Testis (tissue), 3 donors: Measurements from ENCODE around the gene LRTM2. TPM values are rescaled to one million over a fixed set of nuclear protein-coding genes. Genes with fewer than 3 reads are reported as not detected.

ENCODE experiments used
- DNase-seq: peaks from one replicate; pipeline ENCODE4 v3.0.0-alpha.2; 2019
- H3K27ac ChIP-seq, 2 donors: fragments of 200-600 bp; sonication (generic); one replicate each; pipeline ENCODE4 v1.5.1; 2019
- H3K27me3 ChIP-seq: fragments of 200-600 bp; sonication (generic); one replicate; pipeline ENCODE4 v1.5.1; 2019
- H3K36me3 ChIP-seq: fragments of 200-600 bp; sonication (generic); one replicate; pipeline ENCODE4 v1.5.1; 2017; ENCODE audit warnings: low read depth; ENCODE audit errors: missing control alignments
- H3K4me1 ChIP-seq: fragments of 200-600 bp; sonication (generic); one replicate; pipeline ENCODE4 v1.5.1; 2019
- H3K4me3 ChIP-seq, 2 donors: fragments of 200-600 bp; sonication (generic); one replicate each; pipeline ENCODE4 v1.5.1; 2017 to 2019
- H3K9me3 ChIP-seq: fragments of 200-600 bp; sonication (generic); one replicate; pipeline ENCODE4 v1.5.1; 2017
- POLR2A ChIP-seq: fragments of 450-650 bp; IDR thresholded peaks from one replicate; pipeline ENCODE4 v1.6.1; 2017; ENCODE audit warnings: antibody characterized with exemption, mild to moderate bottlenecking, moderate library complexity
- WGBS, 2 donors: methylation state at CpG; one replicate each; pipeline ENCODE4 v1.1.5; 2018; 5-methylcytosine and 5-hydroxymethylcytosine counted together
- intact Hi-C: fragments of 100-400 bp; cut with DNase I; formaldehyde crosslinking; loops from one replicate; pipeline ENCODE4 v1.15.1; 2023; ENCODE audit warnings: low total_unique reads
- polyA plus RNA-seq: library from polyadenylated mRNA; stranded (reverse); fragments of 350-450 nt; fragmentation: Illumina TruSeq; extraction: RNeasy Lipid Tissue Mini Kit (QIAGEN cat#74804); gene quantifications from one replicate; pipeline ENCODE4 v1.2.3, GENCODE V29; 2014; ENCODE audit warnings: low read depth, low replicate concordance; ENCODE audit not compliant: insufficient read depth
- total RNA-seq, 2 donors: library from RNA; depleted of rRNA; stranded (reverse); fragments of >200 nt; gene quantifications; one replicate each; pipeline ENCODE4 v1.2.3, GENCODE V29; 2016
- TF ChIP-seq, protein P1 (sequence below), 3 experiments: fragments of 450-650 bp in 2 of 3; fragments of 200-600 bp in 1 of 3; sonication (generic) in 1 of 3; IDR thresholded peaks; one replicate each; pipeline ENCODE4 v1.5.1; 2016 to 2019; ENCODE audit warnings: antibody characterized with exemption in 3 of 3, mild to moderate bottlenecking in 2 of 3, moderate library complexity in 1 of 3

Gene LRTM2
- total and polyA plus RNA-seq, 3 donors from 2014 or later, result 0.39 to 0.96 (median 0.43) TPM

DNA sequence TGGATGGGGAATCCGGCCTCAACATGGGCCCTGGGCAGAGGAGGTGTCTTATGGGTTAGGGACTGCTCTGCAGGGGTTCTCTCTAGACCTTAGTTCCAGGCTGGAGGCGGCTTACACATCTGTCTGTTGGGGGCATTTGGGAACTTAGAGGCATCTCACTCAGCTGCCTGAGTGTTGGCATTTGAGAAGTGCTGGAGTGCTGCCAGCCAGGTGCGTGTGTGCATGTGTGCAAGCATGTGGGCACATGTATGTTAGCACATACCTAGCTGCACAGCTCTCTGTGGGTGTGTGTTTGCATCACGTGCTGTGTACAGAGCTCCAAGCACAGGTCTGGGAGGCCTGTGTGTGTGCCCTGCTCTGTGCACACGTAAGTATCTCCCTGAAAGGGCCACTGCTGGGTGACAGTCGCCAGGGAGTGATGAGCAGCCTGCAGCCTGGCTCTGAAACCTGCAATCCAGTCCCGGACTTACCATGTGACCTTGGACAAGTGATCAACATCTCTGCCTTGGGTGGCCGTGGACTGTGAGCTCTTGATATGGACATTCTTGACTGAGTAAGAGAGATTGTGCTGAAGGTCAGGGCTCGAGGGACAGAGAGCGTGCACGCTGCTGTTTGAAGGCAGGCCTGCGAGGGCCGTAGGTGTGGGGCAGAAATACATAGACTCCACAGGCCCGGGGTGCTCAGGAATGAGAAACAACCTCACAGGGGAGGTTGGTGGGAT lies 5.2 kb downstream of the LRTM2 start:
- H3K4me1 ChIP-seq, result peaks cover under 1% of the 10 kb centered on the region
- TF ChIP-seq, protein P1, sequence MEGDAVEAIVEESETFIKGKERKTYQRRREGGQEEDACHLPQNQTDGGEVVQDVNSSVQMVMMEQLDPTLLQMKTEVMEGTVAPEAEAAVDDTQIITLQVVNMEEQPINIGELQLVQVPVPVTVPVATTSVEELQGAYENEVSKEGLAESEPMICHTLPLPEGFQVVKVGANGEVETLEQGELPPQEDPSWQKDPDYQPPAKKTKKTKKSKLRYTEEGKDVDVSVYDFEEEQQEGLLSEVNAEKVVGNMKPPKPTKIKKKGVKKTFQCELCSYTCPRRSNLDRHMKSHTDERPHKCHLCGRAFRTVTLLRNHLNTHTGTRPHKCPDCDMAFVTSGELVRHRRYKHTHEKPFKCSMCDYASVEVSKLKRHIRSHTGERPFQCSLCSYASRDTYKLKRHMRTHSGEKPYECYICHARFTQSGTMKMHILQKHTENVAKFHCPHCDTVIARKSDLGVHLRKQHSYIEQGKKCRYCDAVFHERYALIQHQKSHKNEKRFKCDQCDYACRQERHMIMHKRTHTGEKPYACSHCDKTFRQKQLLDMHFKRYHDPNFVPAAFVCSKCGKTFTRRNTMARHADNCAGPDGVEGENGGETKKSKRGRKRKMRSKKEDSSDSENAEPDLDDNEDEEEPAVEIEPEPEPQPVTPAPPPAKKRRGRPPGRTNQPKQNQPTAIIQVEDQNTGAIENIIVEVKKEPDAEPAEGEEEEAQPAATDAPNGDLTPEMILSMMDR (IDR thresholded peaks at IDR 0.05), result no peak
- no peak for TF ChIP-seq POLR2A
- no peaks in the 10 kb centered on the region for H3K27me3 ChIP-seq
- 68 to 69% methylated on average over 10 to 14 of the region's 14 CpGs for WGBS, 2 donors
- no peaks in the 10 kb centered on the region for H3K9me3 ChIP-seq
- no peaks in the 10 kb centered on the region for H3K36me3 ChIP-seq
- no peak overlapping the region for H3K27ac ChIP-seq
- intact Hi-C loops, result no loop called here
- no peak for DNase-seq
- no peak overlapping the region for H3K4me3 ChIP-seq

DNA sequence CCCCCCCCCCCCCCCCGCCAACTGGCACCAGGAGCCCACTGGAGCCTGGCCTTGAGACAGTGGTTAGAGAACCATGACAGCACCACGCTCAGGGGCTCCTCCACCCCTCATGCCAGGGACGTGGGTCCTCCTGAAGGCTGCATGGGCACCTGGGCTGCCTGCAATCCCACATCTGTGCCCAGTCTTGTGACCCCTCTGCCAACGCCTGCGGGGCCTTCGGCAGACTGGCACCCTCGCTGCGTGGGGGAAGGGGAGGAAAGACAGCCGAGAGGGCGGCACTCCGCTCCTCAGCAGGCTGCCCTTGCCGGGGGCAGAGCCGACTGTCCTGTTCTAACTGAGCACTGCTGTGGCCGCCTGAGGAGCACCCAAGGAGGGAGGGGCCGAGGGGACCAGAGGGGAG lies 6.0 kb downstream of the LRTM2 start:
- no peak overlapping the region for H3K4me3 ChIP-seq
- TF ChIP-seq, protein P1 (IDR thresholded peaks at IDR 0.05), result no peak
- no peak for TF ChIP-seq POLR2A
- H3K27ac ChIP-seq, result no peak overlapping the region
- no peaks in the 10 kb centered on the region for H3K9me3 ChIP-seq
- no peaks in the 10 kb centered on the region for H3K4me1 ChIP-seq
- no peaks in the 10 kb centered on the region for H3K36me3 ChIP-seq
- no peaks in the 10 kb centered on the region for H3K27me3 ChIP-seq
- intact Hi-C loops, result no loop called here
- WGBS, 2 donors, result 73% methylated on average over 15 of the region's 15 CpGs; no CpG with 5 or more reads in 1 of the 2 donors
- no peak for DNase-seq

DNA sequence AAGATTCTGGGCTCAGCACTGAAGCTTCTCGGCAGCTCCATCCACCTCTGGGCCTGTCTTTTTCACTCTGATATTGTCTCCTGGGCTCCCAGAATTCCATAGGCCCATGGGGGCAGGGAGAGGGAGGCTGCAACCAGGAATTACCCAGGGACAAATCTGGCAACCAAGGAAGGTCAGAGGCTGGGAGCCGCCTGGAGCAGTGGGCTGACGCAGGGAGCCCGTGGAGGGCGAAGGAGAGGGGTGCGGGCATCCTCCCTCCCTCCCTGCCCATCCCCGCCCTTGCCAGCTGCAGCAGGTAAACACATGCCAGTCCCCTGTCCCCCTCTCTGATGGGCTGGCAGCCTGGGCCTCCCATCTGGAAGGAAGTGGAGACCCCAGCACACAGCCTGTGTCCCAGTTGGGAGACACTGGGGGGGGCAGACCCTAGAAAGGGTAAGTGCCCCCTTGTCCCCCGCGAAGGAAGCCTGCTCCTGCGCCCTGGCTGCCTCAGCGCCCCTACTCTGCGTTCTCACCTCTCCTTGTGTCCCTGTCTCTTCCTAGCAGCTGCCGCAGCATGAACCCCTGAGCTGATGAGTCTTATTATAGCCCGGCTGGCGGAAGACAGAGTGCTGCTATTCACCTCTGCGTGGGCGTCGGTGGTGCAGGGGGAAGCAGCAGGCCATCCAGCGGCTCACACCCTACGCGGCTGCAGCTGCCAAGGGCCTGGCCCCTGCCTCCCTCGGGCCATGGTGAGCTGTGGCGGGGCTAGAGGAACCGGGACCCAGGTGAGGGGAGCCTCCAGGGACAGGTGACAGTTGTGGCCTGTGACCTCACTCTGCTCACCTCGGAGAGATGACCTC lies 6.7 kb downstream of the LRTM2 start:
- no peak overlapping the region for H3K4me3 ChIP-seq
- TF ChIP-seq, protein P1 (IDR thresholded peaks at IDR 0.05), result no peak
- no peak for TF ChIP-seq POLR2A
- no peak overlapping the region for H3K27ac ChIP-seq
- H3K27me3 ChIP-seq, result no peaks in the 10 kb centered on the region
- WGBS, 2 donors, result 60 to 77% methylated on average over 21 to 25 of the region's 25 CpGs
- DNase-seq, result no peak
- H3K4me1 ChIP-seq, result no peaks in the 10 kb centered on the region
- no peaks in the 10 kb centered on the region for H3K36me3 ChIP-seq
- intact Hi-C loops, result no loop called here
- no peaks in the 10 kb centered on the region for H3K9me3 ChIP-seq

DNA sequence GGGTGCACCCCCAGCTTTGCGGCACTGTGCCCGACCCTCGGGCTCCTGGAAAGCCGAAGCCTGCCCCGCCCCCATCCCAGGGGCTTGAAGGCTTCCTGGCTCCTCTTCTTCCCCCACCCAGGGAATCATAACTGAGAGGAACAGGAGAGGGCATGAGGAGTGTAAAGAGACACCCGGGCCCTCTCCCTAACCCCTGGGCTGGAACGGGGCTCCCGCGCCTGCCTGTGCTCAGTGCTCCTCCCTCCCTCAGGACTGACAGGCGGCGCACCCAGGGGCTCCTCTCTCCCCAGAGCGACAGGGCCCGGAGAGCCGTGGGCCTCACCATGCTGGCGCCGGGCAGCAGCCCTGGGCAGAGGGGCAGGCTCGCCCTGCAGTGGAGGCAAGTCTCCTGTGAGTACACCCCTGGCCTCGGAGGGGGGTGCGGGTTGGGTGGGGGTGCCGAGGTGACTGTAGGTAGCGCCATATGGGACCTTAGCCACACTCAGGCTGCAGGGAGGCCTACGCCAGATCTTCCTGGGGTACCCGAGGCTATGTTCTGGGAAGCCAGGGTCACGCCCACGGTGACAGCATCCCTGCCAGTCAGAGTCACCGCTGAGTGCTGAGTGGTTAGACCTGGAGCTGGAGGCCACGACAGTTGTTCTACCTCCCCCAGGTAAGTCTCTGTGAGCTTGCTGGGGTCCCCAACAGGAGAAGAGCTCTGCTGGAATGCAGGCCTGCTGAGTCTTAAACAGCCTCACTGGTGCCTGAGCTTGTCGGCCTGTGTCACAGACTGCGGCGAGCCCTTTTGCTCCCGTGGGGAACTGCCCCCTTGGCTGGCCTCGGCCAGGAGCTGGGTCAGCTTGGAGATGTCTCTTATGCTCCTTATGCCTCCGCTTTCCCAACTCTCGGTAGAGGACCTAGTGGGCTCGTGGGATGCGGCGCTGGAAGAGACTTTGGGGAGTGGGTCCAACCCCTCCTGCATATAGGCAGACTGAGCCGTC lies 7.8 kb downstream of the LRTM2 start:
- H3K9me3 ChIP-seq, result no peaks in the 10 kb centered on the region
- no peaks in the 10 kb centered on the region for H3K36me3 ChIP-seq
- no peaks in the 10 kb centered on the region for H3K4me1 ChIP-seq
- no peaks in the 10 kb centered on the region for H3K27me3 ChIP-seq
- intact Hi-C loops, result no loop called here
- no peak for TF ChIP-seq POLR2A
- TF ChIP-seq, protein P1 (IDR thresholded peaks at IDR 0.05), result no peak
- no peak overlapping the region for H3K27ac ChIP-seq
- WGBS, 2 donors, result 80 to 82% methylated on average over 23 to 30 of the region's 38 CpGs
- no peak overlapping the region for H3K4me3 ChIP-seq
- no peak for DNase-seq
